Esophagus muscularis mucosa (tissue), 4 donors: ENCODE results near the gene ABCC1. TPM values are rescaled to one million over a fixed set of nuclear protein-coding genes. Genes with fewer than 3 reads are reported as not detected.

ENCODE experiments used
- DNase-seq: peaks from one replicate; pipeline ENCODE4 v3.0.0-alpha.2; 2017; ENCODE audit errors: extremely low spot score
- H3K27ac ChIP-seq, 4 donors: fragments of 200-600 bp; sonication (generic); replicated peaks in 1 of 4; 1 replicate in 3 of 4; 2 replicates in 1 of 4; pipeline ENCODE4 v1.5.1; 2016 to 2019; ENCODE audit warnings: mild to moderate bottlenecking in 1 of 4
- H3K27me3 ChIP-seq, 4 donors: fragments of 200-600 bp; sonication (generic); one replicate each; pipeline versions ENCODE4 v1.5.1 to v1.6.0; 2016 to 2019
- H3K36me3 ChIP-seq, 4 donors: fragments of 200-600 bp; sonication (generic); one replicate each; pipeline ENCODE4 v1.5.1; 2016 to 2019
- H3K4me1 ChIP-seq, 4 donors: fragments of 200-600 bp; sonication (generic); one replicate each; pipeline ENCODE4 v1.5.1; 2016 to 2019
- H3K4me3 ChIP-seq, 4 donors: fragments of 200-600 bp; sonication (generic); 1 replicate in 2 of 4; 2 replicates in 2 of 4; pipeline ENCODE4 v1.5.1; 2016 to 2019; ENCODE audit warnings: mild to moderate bottlenecking in 4 of 4, moderate library complexity in 1 of 4
- H3K9me3 ChIP-seq, 4 donors: fragments of 200-600 bp; sonication (generic); 1 replicate in 3 of 4; 2 replicates in 1 of 4; pipeline ENCODE4 v1.5.1; 2016 to 2019
- EP300 ChIP-seq: sonication (generic); formaldehyde crosslinking; IDR thresholded peaks from one replicate; pipeline ENCODE4 v1.6.1; 2017; ENCODE audit warnings: antibody characterized with exemption
- POLR2A ChIP-seq: fragments of 450-650 bp; IDR thresholded peaks from one replicate; pipeline ENCODE4 v1.6.1; 2017; ENCODE audit warnings: antibody characterized with exemption, moderate library complexity, mild to moderate bottlenecking, low read depth
- POLR2AphosphoS5 ChIP-seq, 2 donors: sonication (generic); formaldehyde crosslinking; IDR thresholded peaks; one replicate each; pipeline ENCODE4 v1.6.1; 2017; ENCODE audit warnings: antibody characterized with exemption in 2 of 2
- WGBS: methylation state at CpG from one replicate; pipeline ENCODE4 v1.1.5; 2018; 5-methylcytosine and 5-hydroxymethylcytosine counted together
- intact Hi-C: fragments of 100-400 bp; cut with DNase I; formaldehyde crosslinking; loops from one replicate; pipeline ENCODE4 v1.15.1; 2023
- total RNA-seq, 4 donors: library from RNA; depleted of rRNA; stranded (reverse); fragments of >200 nt; gene quantifications; one replicate each; pipeline versions ENCODE4 v1.1.0 to v1.2.1, GENCODE V29; 2016
- TF ChIP-seq, protein P1 (sequence below), 3 experiments: fragments of 200-600 bp in 2 of 3; fragments of 450-650 bp in 1 of 3; sonication (generic) in 2 of 3; IDR thresholded peaks; one replicate each; pipeline ENCODE4 v1.5.1; 2017 to 2019; ENCODE audit warnings: antibody characterized with exemption in 3 of 3, mild to moderate bottlenecking in 2 of 3, moderate library complexity in 1 of 3

Gene ABCC1
- total RNA-seq, 4 donors from 2014 or later = 61.8 to 141 (median 103) TPM

DNA sequence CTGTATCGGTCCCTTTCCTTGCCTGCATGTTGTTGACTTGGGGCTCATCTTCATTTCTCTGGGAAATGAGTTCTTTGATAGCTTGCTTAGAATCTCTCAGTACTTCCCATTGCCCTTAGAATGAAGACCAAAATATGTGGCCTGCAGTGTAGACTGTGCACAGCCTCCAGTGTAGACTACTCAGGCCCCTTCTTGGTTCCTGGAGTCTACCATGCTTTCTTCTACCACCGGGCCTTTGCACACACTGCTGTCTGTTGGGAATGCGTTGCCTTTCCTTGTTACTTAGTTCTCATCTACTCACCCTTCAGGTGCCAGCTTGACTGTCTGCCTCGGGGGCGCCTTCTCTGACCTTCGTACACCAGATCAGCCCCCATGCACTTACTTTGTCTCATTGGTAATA lies 82.0 kb downstream of the ABCC1 start:
- intact Hi-C loops = no loop called here
- H3K4me3 ChIP-seq = no peak overlapping the region
- H3K36me3 ChIP-seq = peaks cover 14 to 64% (median 28%) of the 10 kb centered on the region in 4 donors
- WGBS = 95% methylated on average over 6 of the region's 6 CpGs
- no peak for DNase-seq
- H3K9me3 ChIP-seq = no peaks in the 10 kb centered on the region
- no peak for TF ChIP-seq EP300
- TF ChIP-seq POLR2A = no peak
- no peak for TF ChIP-seq POLR2AphosphoS5 (IDR thresholded peaks at IDR 0.05)
- TF ChIP-seq, protein P1, sequence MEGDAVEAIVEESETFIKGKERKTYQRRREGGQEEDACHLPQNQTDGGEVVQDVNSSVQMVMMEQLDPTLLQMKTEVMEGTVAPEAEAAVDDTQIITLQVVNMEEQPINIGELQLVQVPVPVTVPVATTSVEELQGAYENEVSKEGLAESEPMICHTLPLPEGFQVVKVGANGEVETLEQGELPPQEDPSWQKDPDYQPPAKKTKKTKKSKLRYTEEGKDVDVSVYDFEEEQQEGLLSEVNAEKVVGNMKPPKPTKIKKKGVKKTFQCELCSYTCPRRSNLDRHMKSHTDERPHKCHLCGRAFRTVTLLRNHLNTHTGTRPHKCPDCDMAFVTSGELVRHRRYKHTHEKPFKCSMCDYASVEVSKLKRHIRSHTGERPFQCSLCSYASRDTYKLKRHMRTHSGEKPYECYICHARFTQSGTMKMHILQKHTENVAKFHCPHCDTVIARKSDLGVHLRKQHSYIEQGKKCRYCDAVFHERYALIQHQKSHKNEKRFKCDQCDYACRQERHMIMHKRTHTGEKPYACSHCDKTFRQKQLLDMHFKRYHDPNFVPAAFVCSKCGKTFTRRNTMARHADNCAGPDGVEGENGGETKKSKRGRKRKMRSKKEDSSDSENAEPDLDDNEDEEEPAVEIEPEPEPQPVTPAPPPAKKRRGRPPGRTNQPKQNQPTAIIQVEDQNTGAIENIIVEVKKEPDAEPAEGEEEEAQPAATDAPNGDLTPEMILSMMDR (IDR thresholded peaks at IDR 0.05) = no peak
- H3K27me3 ChIP-seq = no peaks in the 10 kb centered on the region
- H3K27ac ChIP-seq = peak overlapping the region in 2 of 4 donors; percentile 57 to 85
- peaks cover 29 to 61% (median 60%) of the 10 kb centered on the region in 4 donors for H3K4me1 ChIP-seq

DNA sequence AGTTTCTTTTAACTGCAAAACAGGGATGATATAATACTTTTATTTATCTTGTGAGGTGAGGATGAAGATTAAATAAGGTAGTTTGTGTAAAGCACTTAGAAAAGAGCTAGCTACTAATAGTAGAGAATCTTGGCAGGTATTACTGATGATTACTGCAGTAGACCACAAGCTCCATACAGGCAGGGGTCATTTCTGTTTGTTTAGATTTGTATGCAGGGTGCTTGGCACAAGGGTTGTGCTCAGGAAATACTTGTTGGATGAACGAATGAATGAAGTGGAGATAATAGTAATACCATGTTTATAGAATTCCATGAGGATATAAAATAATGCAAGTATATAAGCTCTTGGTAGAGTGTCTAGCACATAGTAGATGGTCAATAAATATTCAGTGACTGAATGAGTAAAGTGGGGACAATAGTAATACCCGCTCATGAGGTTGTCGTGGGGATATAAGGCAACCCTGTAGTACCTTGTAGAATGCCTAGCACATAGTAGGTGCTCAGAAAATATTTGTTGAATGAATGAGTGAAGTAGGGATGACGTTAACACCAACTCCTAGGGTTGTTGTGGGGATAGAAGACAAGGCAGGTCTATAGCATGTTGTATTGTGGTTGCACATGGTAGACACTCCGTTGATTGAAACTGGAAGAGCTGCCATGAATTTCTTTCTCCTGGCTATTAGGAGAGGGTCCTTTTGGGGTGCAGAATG lies 83.0 kb downstream of the ABCC1 start:
- peak overlapping the region in 2 of 4 donors; percentile 30 to 40 for H3K27ac ChIP-seq
- H3K4me1 ChIP-seq = peaks cover 26 to 57% (median 50%) of the 10 kb centered on the region in 4 donors
- peaks cover 24 to 74% (median 38%) of the 10 kb centered on the region in 4 donors for H3K36me3 ChIP-seq
- H3K27me3 ChIP-seq = no peaks in the 10 kb centered on the region
- WGBS = 86% methylated on average over 5 of the region's 5 CpGs
- intact Hi-C loops = no loop called here
- no peaks in the 10 kb centered on the region for H3K9me3 ChIP-seq
- no peak for TF ChIP-seq POLR2A
- TF ChIP-seq, protein P1 (IDR thresholded peaks at IDR 0.05) = no peak
- TF ChIP-seq POLR2AphosphoS5 (IDR thresholded peaks at IDR 0.05) = no peak
- TF ChIP-seq EP300 = no peak
- DNase-seq = no peak
- H3K4me3 ChIP-seq = no peak overlapping the region

- TF ChIP-seq EP300 = no peak
- peak in 1 of 2 donors; percentile 8 for TF ChIP-seq POLR2AphosphoS5 (IDR thresholded peaks at IDR 0.05)
- WGBS = 64% methylated on average over 9 of the region's 9 CpGs
- H3K4me1 ChIP-seq = peaks cover 19 to 48% (median 42%) of the 10 kb centered on the region in 4 donors
- peak overlapping the region in 3 of 4 donors; percentile 4 to 45 (median 40) for H3K27ac ChIP-seq
- no peaks in the 10 kb centered on the region for H3K9me3 ChIP-seq
- no peak overlapping the region for H3K4me3 ChIP-seq
- H3K36me3 ChIP-seq = peaks cover 32 to 78% (median 46%) of the 10 kb centered on the region in 4 donors
- intact Hi-C loops = no loop called here
- no peak for DNase-seq
- H3K27me3 ChIP-seq = no peaks in the 10 kb centered on the region
These were observed 83.8 kb downstream of the ABCC1 start for GRCh38 chr16:16033208-16033717.

DNA sequence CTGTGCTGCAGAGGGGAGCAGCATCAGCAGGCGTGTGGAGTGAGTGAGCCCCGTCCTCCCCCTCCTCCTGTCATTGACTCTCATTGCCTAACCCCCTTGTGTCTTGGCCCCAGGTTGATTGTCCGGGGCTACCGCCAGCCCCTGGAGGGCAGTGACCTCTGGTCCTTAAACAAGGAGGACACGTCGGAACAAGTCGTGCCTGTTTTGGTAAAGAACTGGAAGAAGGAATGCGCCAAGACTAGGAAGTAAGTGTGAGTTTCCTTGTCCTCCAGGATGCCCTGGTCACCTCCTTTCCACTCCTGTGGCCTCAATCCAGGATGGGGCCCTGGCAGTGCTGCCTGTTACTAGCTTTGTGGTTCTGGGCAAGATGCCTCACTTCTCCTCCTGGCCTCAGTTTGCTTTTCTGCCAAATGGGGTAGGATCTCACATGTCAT lies 87.0 kb downstream of the ABCC1 start:
- TF ChIP-seq POLR2A (no peak), EP300 (no peak)
- TF ChIP-seq, protein P1 (IDR thresholded peaks at IDR 0.05) = no peak
- 90% methylated on average over 8 of the region's 8 CpGs for WGBS
- Histone ChIP-seq H3K4me3 (no peak overlapping the region), H3K36me3 (peaks cover 33 to 88% (median 64%) of the 10 kb centered on the region in 4 donors), H3K27ac (no peak overlapping the region), H3K9me3 (no peaks in the 10 kb centered on the region), H3K4me1 (peaks cover 0 to 31% (median 18%) of the 10 kb centered on the region in 4 donors), H3K27me3 (no peaks in the 10 kb centered on the region)
- intact Hi-C loops = no loop called here
- DNase-seq = no peak

DNA sequence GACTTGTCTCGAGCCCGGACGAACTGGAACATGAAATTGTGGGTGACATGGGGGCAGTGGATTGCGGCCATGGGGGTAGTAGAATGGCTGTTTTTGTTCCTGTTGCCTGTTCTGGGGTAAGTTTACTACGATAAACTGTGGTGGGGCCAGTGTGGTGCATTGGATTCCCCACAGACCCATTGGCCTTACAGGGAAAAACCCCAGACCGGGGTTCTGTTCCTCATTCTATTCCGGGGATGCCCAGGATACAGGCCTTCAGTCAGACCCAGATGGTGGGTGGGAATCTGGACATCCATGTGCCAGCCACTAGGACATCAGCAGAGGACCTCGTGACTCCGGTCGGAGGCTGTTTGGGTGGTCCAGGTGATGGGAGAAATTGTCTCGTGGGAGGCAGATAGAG lies 88.1 kb downstream of the ABCC1 start:
- Histone ChIP-seq H3K9me3 (no peaks in the 10 kb centered on the region), H3K4me3 (no peak overlapping the region), H3K4me1 (peaks cover 0 to 39% (median 28%) of the 10 kb centered on the region in 4 donors), H3K27me3 (no peaks in the 10 kb centered on the region), H3K36me3 (peaks cover 33 to 85% (median 66%) of the 10 kb centered on the region in 4 donors), H3K27ac (no peak overlapping the region)
- intact Hi-C loops = no loop called here
- WGBS = 98% methylated on average over 11 of the region's 11 CpGs
- TF ChIP-seq POLR2AphosphoS5 (IDR thresholded peaks at IDR 0.05) (no peak), POLR2A (no peak), EP300 (no peak)
- TF ChIP-seq, protein P1 (IDR thresholded peaks at IDR 0.05) = no peak
- no peak for DNase-seq
